Dermis microvascular lymphatic vessel endothelial cell (primary cell): ENCODE data around the gene WDR75. TPM values are rescaled to one million over a fixed set of nuclear protein-coding genes. Genes with fewer than 3 reads are reported as not detected.

Source experiments
- total RNA-seq: library from RNA; depleted of rRNA; stranded (reverse); fragments of >200 nt; gene quantifications from 2 replicates; pipeline ENCODE4 v1.2.1, GENCODE V29; 2014

Gene WDR75
- total RNA-seq, 1 donor from 2014 or later, result 45.3 TPM

Other genes starting within 250 kb of the WDR75 start
- 105 and 319 TPM in 2 replicates for gene SLC40A1, start 139.3 kb downstream of the WDR75 start, total RNA-seq
- 46.7 and 47.1 TPM in 2 replicates for gene ASNSD1, start 220.0 kb downstream of the WDR75 start, total RNA-seq
- gene ANKAR, start 233.2 kb downstream of the WDR75 start, total RNA-seq, result 4.6 and 6.7 TPM in 2 replicates